ENCODE results near the gene NVL. TPM values are rescaled to one million over a fixed set of nuclear protein-coding genes. Genes with fewer than 3 reads are reported as not detected.

The NVL gene
- polyA plus RNA-seq, 1 donor from 2014 or later = 77.3 TPM

- Histone ChIP-seq H3K4me2 (ENCODE audit: low read length) (no peak overlapping the region), H3K79me2 (replicated peaks; ENCODE audit: insufficient read depth, low read length) (no peaks in the 10 kb centered on the region), H2AFZ (ENCODE audit: low read depth, low read length) (no peak overlapping the region), H3K9me3 (ENCODE audit: low read length) (no peaks in the 10 kb centered on the region), H3F3A (ENCODE audit: insufficient read depth, low read length, poor library complexity, severe bottlenecking) (no peaks in the 10 kb centered on the region), H3K36me3 (ENCODE audit: insufficient read depth, low read length) (no peaks in the 10 kb centered on the region), H4K20me1 (ENCODE audit: insufficient read depth) (no peaks in the 10 kb centered on the region), H3K4me3 (ENCODE audit: low read length) (no peak overlapping the region), H3K27ac (ENCODE audit: low read length) (no peak overlapping the region), H3K27me3 (ENCODE audit: insufficient read depth, low read depth, low read length) (no peaks in the 10 kb centered on the region), H3K9ac (ENCODE audit: low read length) (no peak overlapping the region), H3K9me2 (ENCODE audit: insufficient read depth, low read length) (no peaks in the 10 kb centered on the region)
- TF ChIP-seq EP300 (conservative IDR thresholded peaks at IDR 0.05; ENCODE audit: poor library complexity, severe bottlenecking) = no peak
- no peak for TF ChIP-seq SMC3 (conservative IDR thresholded peaks at IDR 0.05; ENCODE audit: poor library complexity)
- TF ChIP-seq REST (IDR thresholded peaks at IDR 0.05; ENCODE audit: borderline replicate concordance) = no peak
- no peak for TF ChIP-seq EZH2 (IDR thresholded peaks at IDR 0.05; ENCODE audit: borderline replicate concordance, insufficient read depth, low read length, poor library complexity, severe bottlenecking)
- no peak for TF ChIP-seq CTCF (IDR thresholded peaks at IDR 0.05; ENCODE audit: poor library complexity, severe bottlenecking)
- TF ChIP-seq POLR2AphosphoS5 (IDR thresholded peaks at IDR 0.05) = no peak
- TF ChIP-seq TAF1 (IDR thresholded peaks at IDR 0.05; ENCODE audit: low read depth) = no peak
- TF ChIP-seq MXI1 (conservative IDR thresholded peaks at IDR 0.05; ENCODE audit: poor library complexity, severe bottlenecking) = no peak
- TF ChIP-seq RAD21 (conservative IDR thresholded peaks at IDR 0.05) = no peak
Observed at GRCh38 chr1:224199679-224200078, 130.3 kb downstream of the NVL start.

- Histone ChIP-seq H3K27ac (ENCODE audit: low read length) (no peak overlapping the region), H3K9ac (ENCODE audit: low read length) (no peak overlapping the region), H4K20me1 (ENCODE audit: insufficient read depth) (no peaks in the 10 kb centered on the region), H3K4me2 (ENCODE audit: low read length) (no peak overlapping the region), H3K9me3 (ENCODE audit: low read length) (no peaks in the 10 kb centered on the region), H3F3A (ENCODE audit: insufficient read depth, low read length, poor library complexity, severe bottlenecking) (no peaks in the 10 kb centered on the region), H3K9me2 (ENCODE audit: insufficient read depth, low read length) (no peaks in the 10 kb centered on the region), H3K79me2 (replicated peaks; ENCODE audit: insufficient read depth, low read length) (no peaks in the 10 kb centered on the region), H3K36me3 (ENCODE audit: insufficient read depth, low read length) (no peaks in the 10 kb centered on the region), H3K4me3 (ENCODE audit: low read length) (no peak overlapping the region), H3K27me3 (ENCODE audit: insufficient read depth, low read depth, low read length) (no peaks in the 10 kb centered on the region), H2AFZ (ENCODE audit: low read depth, low read length) (no peak overlapping the region)
- TF ChIP-seq TAF1 (IDR thresholded peaks at IDR 0.05; ENCODE audit: low read depth) (no peak), POLR2AphosphoS5 (IDR thresholded peaks at IDR 0.05) (no peak), REST (IDR thresholded peaks at IDR 0.05; ENCODE audit: borderline replicate concordance) (no peak), EZH2 (IDR thresholded peaks at IDR 0.05; ENCODE audit: borderline replicate concordance, insufficient read depth, low read length, poor library complexity, severe bottlenecking) (no peak), SMC3 (conservative IDR thresholded peaks at IDR 0.05; ENCODE audit: poor library complexity) (no peak), EP300 (conservative IDR thresholded peaks at IDR 0.05; ENCODE audit: poor library complexity, severe bottlenecking) (no peak), MXI1 (conservative IDR thresholded peaks at IDR 0.05; ENCODE audit: poor library complexity, severe bottlenecking) (no peak), CTCF (IDR thresholded peaks at IDR 0.05; ENCODE audit: poor library complexity, severe bottlenecking) (no peak), RAD21 (conservative IDR thresholded peaks at IDR 0.05) (no peak)
Observed at GRCh38 chr1:224198572-224198971, 131.4 kb downstream of the NVL start.

Data from neural cell (in vitro differentiated cells).